Stimulated activated CD4-positive, alpha-beta T cell treated with anti-CD3 and anti-CD28 coated beads, Interleukin-4, amount 100 ng/mL, for 24 hours (primary cell): Measurements from ENCODE around the gene TMEM270.

Experiments
- DNase-seq: peaks from one replicate; pipeline ENCODE4 v3.0.0-alpha.2; 2020

Gene TMEM270

GRCh38 chr7:73909051-73909941, 48.3 kb downstream of the TMEM270 start:
- no peak for DNase-seq

- DNase-seq, result no peak
These were observed 49.0 kb downstream of the TMEM270 start for GRCh38 chr7:73909996-73910395.

- no peak for DNase-seq
These were observed 51.3 kb downstream of the TMEM270 start for GRCh38 chr7:73912223-73912622.
